BJ (cell line): Measurements from ENCODE around the gene KRTAP5-5. TPM values are rescaled to one million over a fixed set of nuclear protein-coding genes. Genes with fewer than 3 reads are reported as not detected.

ENCODE experiments used
- CTCF ChIA-PET: fragments of 350-600 bp; formaldehyde crosslinking; extraction: SDS; loops from one replicate; lab custom pipeline; 2021; ENCODE audit warnings: antibody characterized with exemption, inconsistent platforms; lab: Yijun Ruan, JAX
- POLR2A ChIA-PET: fragments of 300-600 bp; sonication (Branson Sonifier 250); formaldehyde crosslinking; extraction: SDS; loops from one replicate; lab custom pipeline; 2021; ENCODE audit warnings: antibody characterized with exemption; lab: Charles Lee
- DNase-seq: peaks from one replicate; pipeline ENCODE4 v3.0.0-alpha.2; 2011; ENCODE audit warnings: low read depth
- H3K27me3 ChIP-seq: 2 replicates; pipeline ENCODE4 v1.6.0; 2011; ENCODE audit warnings: low read length; ENCODE audit not compliant: control insufficient read depth, insufficient read depth
- H3K36me3 ChIP-seq: 2 replicates; pipeline ENCODE4 v1.5.1; 2011; ENCODE audit warnings: low read length; ENCODE audit not compliant: control insufficient read depth, insufficient read depth
- H3K4me3 ChIP-seq: 2 replicates; pipeline ENCODE4 v1.5.1; 2011; ENCODE audit warnings: low read depth, mild to moderate bottlenecking, control low read depth, low read length
- CTCF ChIP-seq: IDR thresholded peaks from 2 replicates; pipeline ENCODE4 v1.5.1; 2011; ENCODE audit warnings: low read depth, mild to moderate bottlenecking, control low read depth, inconsistent platforms, low read length, moderate library complexity; ENCODE audit not compliant: insufficient read depth
- polyA plus RNA-seq: library from polyadenylated mRNA; depleted of rRNA; stranded (reverse); fragments of >200 nt; gene quantifications from 2 replicates; pipeline ENCODE4 v1.2.3, GENCODE V29; 2011

KRTAP5-5 gene
- polyA plus RNA-seq, 1 experiment, result not detected

- ChIA-PET CTCF (interaction anchor here (0.6 to 5.5 kb wide), 8 partner anchors 11 to 398 kb away, joined by 3 to 65 read pairs (median 6); no protein-coding TSS in a partner anchor), POLR2A (no interaction called here)
- peaks cover 21% of the 10 kb centered on the region for H3K27me3 ChIP-seq
Observed at GRCh38 chr11:1631066-1631568, 1.5 kb downstream of the KRTAP5-5 start.

GRCh38 chr11:1632053-1632714 is 2.6 kb downstream of the KRTAP5-5 start:
- no peak for DNase-seq
- Histone ChIP-seq H3K27me3 (peaks cover 23% of the 10 kb centered on the region), H3K36me3 (no peaks in the 10 kb centered on the region), H3K4me3 (no peak overlapping the region)
- no peak for TF ChIP-seq CTCF
- CTCF ChIA-PET, result interaction anchor here (0.6 to 5.5 kb wide), 8 partner anchors 10 to 397 kb away, joined by 3 to 65 read pairs (median 5); no protein-coding TSS in a partner anchor
- POLR2A ChIA-PET, result interaction anchor here (0.6 kb wide), 1 partner anchor 1270 kb away, joined by 13 read pairs; a partner anchor contains a TSS

More at GRCh38 chr11:1631066-1631568, 1.5 kb downstream of the KRTAP5-5 start:
- Histone ChIP-seq H3K36me3 (no peaks in the 10 kb centered on the region), H3K4me3 (no peak overlapping the region)
- no peak for DNase-seq
- TF ChIP-seq CTCF, result no peak

DNA sequence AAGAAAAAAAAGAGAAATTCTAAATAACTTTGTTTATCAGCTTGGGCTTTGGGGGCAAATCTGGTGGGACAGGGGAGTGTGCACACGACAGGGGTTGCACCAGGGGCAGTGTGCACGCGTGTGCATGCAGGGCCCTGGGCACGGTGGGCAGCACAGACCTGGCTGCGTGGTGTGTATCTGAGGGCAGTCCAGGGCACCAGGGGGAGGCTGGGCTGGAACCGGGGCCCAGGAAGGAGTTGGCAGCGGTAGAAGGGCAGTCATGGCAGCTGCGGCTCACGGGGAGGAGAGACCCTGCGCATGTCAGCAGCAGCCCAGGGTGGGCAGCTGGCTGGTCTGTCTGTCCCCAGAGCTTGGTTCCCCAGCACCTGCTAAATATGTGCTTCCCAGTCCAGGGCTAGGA is 4.3 kb downstream of the KRTAP5-5 start:
- DNase-seq, result no peak
- Histone ChIP-seq H3K36me3 (no peaks in the 10 kb centered on the region), H3K27me3 (peaks cover 18% of the 10 kb centered on the region), H3K4me3 (no peak overlapping the region)
- no peak for TF ChIP-seq CTCF
- CTCF ChIA-PET, result interaction anchor here (0.8 to 1.4 kb wide), 2 partner anchors 24 to 119 kb away, joined by 3 to 4 read pairs; no protein-coding TSS in a partner anchor
- POLR2A ChIA-PET, result no interaction called here

- CTCF ChIA-PET, result interaction anchor here (0.7 to 10.4 kb wide), 4 partner anchors 7 to 88 kb away, joined by 3 to 65 read pairs (median 4); partner anchors contain the start of gene KRTAP5-5
Observed at GRCh38 chr11:1636291-1636950, 6.8 kb downstream of the KRTAP5-5 start.

More at GRCh38 chr11:1636291-1636950, 6.8 kb downstream of the KRTAP5-5 start:
- no peak for DNase-seq
- Histone ChIP-seq H3K4me3 (no peak overlapping the region), H3K36me3 (no peaks in the 10 kb centered on the region), H3K27me3 (peaks cover 11% of the 10 kb centered on the region)
- TF ChIP-seq CTCF, result no peak
- POLR2A ChIA-PET, result no interaction called here
